ENCODE data around the gene COPS6. TPM values are rescaled to one million over a fixed set of nuclear protein-coding genes. Genes with fewer than 3 reads are reported as not detected.

The COPS6 gene
- polyA plus RNA-seq, 1 donor (not counting 4 experiments of a cell fraction or from before 2014, with no cell fraction given), result 171 TPM

- no peaks in the 10 kb centered on the region for H3K27me3 ChIP-seq (ENCODE audit: control insufficient read depth, extremely low read depth, insufficient read depth, low read length)
- dilution Hi-C loops (cut with MboI; ENCODE audit: extremely low pct_ligation_motif_present, low sequenced_read_pairs), result no loop called here
- no peak overlapping the region for H3K4me2 ChIP-seq (ENCODE audit: control insufficient read depth, extremely low read depth, insufficient read depth, low read depth, low read length)
- TF ChIP-seq EZH2 (IDR thresholded peaks at IDR 0.05; ENCODE audit: low read length), result no peak
- H3K4me3 ChIP-seq (ENCODE audit: control insufficient read depth in 2 of 3, extremely low read depth in 1 of 3, insufficient read depth in 2 of 3, low read depth in 1 of 3, low read length in 3 of 3), result no peak overlapping the region
- no peak overlapping the region for H3K9ac ChIP-seq (ENCODE audit: control insufficient read depth, extremely low read depth, insufficient read depth, low read length)
- H3K4me1 ChIP-seq (ENCODE audit: control insufficient read depth, extremely low read depth, insufficient read depth, low read length), result peaks cover 34% of the 10 kb centered on the region
- H3K36me3 ChIP-seq (ENCODE audit: control insufficient read depth in 2 of 2, extremely low read depth in 1 of 2, insufficient read depth in 2 of 2, low read length in 2 of 2), result peaks cover 2 to 3% of the 10 kb centered on the region in 2 experiments
- no peaks in the 10 kb centered on the region for H4K20me1 ChIP-seq (ENCODE audit: control insufficient read depth, extremely low read depth, insufficient read depth, low read length)
- FAIRE-seq, result no peak
- no peak overlapping the region for H2AFZ ChIP-seq (ENCODE audit: control insufficient read depth, low read length)
- H3K79me2 ChIP-seq (ENCODE audit: control insufficient read depth, insufficient read depth, low read length), result peaks cover 23% of the 10 kb centered on the region
- DNase-seq (ENCODE audit: low read depth, low spot score), result no peak
- H3K27ac ChIP-seq (ENCODE audit: control insufficient read depth, insufficient read depth, low read length), result no peak overlapping the region
- no peaks in the 10 kb centered on the region for H3K9me1 ChIP-seq (ENCODE audit: control insufficient read depth, extremely low read depth, insufficient read depth, low read length)
- H3K9me3 ChIP-seq (ENCODE audit: control insufficient read depth, low read depth, low read length), result no peaks in the 10 kb centered on the region
These were observed 3.3 kb upstream of the COPS6 start for GRCh38 chr7:100085515-100085914.

DNA sequence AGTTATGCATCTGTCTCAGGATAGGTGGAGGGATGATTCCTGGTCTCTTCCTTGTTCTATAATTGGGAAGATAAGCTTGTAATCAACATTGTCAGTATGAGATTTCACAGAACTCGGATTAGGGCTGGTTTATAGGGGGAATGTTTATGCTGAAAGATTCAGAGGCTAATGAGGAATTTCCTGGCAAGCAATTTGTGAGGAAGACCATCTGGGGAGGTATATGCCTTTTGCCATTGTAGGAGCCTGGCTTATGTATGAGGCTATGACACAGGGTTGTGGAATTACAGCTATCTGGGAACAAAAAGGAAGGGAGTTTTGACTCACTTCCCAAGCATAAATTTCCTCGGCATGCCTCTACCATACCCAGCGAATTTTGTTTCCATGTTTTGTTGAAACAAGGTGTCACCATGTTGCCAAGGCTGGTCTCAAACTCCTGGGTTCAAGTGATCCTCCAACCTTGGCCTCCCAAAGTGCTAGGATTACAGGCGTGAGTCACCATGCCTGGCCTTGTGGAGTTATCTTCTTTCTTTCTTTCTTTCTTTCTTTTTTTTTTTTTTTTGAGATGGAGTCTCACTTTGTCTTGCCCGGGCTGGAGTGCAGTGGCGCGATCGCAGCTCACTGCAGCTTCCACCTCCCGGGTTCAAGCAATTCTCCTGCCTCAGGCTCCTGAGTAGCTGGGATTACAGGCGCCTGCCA is 1.6 kb upstream of the COPS6 start:
- Histone ChIP-seq H3K79me2 (ENCODE audit: control insufficient read depth, insufficient read depth, low read length) (peaks cover 15% of the 10 kb centered on the region), H3K36me3 (ENCODE audit: control insufficient read depth in 2 of 2, extremely low read depth in 1 of 2, insufficient read depth in 2 of 2, low read length in 2 of 2) (peaks cover 14 to 18% of the 10 kb centered on the region in 2 experiments), H3K27me3 (ENCODE audit: control insufficient read depth, extremely low read depth, insufficient read depth, low read length) (no peaks in the 10 kb centered on the region), H3K4me3 (ENCODE audit: control insufficient read depth in 2 of 3, extremely low read depth in 1 of 3, insufficient read depth in 2 of 3, low read depth in 1 of 3, low read length in 3 of 3) (no peak overlapping the region), H3K4me1 (ENCODE audit: control insufficient read depth, extremely low read depth, insufficient read depth, low read length) (peaks cover 30% of the 10 kb centered on the region), H4K20me1 (ENCODE audit: control insufficient read depth, extremely low read depth, insufficient read depth, low read length) (no peaks in the 10 kb centered on the region), H3K9me1 (ENCODE audit: control insufficient read depth, extremely low read depth, insufficient read depth, low read length) (no peaks in the 10 kb centered on the region), H3K9ac (ENCODE audit: control insufficient read depth, extremely low read depth, insufficient read depth, low read length) (peak overlapping the region; percentile 42), H3K9me3 (ENCODE audit: control insufficient read depth, low read depth, low read length) (no peaks in the 10 kb centered on the region), H3K4me2 (ENCODE audit: control insufficient read depth, extremely low read depth, insufficient read depth, low read depth, low read length) (peak overlapping the region; percentile 50), H2AFZ (ENCODE audit: control insufficient read depth, low read length) (peak overlapping the region; percentile 59), H3K27ac (ENCODE audit: control insufficient read depth, insufficient read depth, low read length) (peak overlapping the region; percentile 85)
- dilution Hi-C loops (cut with MboI; ENCODE audit: extremely low pct_ligation_motif_present, low sequenced_read_pairs), result no loop called here
- peak; percentile 48 for DNase-seq (ENCODE audit: low read depth, low spot score)
- FAIRE-seq, result peak; percentile 90
- TF ChIP-seq EZH2 (IDR thresholded peaks at IDR 0.05; ENCODE audit: low read length), result no peak
- TF ChIP-seq, protein P1, sequence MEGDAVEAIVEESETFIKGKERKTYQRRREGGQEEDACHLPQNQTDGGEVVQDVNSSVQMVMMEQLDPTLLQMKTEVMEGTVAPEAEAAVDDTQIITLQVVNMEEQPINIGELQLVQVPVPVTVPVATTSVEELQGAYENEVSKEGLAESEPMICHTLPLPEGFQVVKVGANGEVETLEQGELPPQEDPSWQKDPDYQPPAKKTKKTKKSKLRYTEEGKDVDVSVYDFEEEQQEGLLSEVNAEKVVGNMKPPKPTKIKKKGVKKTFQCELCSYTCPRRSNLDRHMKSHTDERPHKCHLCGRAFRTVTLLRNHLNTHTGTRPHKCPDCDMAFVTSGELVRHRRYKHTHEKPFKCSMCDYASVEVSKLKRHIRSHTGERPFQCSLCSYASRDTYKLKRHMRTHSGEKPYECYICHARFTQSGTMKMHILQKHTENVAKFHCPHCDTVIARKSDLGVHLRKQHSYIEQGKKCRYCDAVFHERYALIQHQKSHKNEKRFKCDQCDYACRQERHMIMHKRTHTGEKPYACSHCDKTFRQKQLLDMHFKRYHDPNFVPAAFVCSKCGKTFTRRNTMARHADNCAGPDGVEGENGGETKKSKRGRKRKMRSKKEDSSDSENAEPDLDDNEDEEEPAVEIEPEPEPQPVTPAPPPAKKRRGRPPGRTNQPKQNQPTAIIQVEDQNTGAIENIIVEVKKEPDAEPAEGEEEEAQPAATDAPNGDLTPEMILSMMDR (optimal IDR thresholded peaks at IDR 0.05 in 1 of 3, IDR thresholded peaks at IDR 0.05 in 1 of 3, conservative IDR thresholded peaks at IDR 0.05 in 1 of 3; ENCODE audit: extremely low read depth in 1 of 3, insufficient read depth in 2 of 3, low read length in 3 of 3), result no peak

All from keratinocyte (primary cell).